ENCODE results near the gene UBE2H. TPM values are rescaled to one million over a fixed set of nuclear protein-coding genes. Genes with fewer than 3 reads are reported as not detected.
"Not testable (repeated sequence)": the region's sequence is repeated elsewhere in the genome, so short reads cannot be mapped to it uniquely, and the experiment has no call there.

The UBE2H gene
- total RNA-seq, 1 experiment from 2014 or later, result 115 TPM

DNA sequence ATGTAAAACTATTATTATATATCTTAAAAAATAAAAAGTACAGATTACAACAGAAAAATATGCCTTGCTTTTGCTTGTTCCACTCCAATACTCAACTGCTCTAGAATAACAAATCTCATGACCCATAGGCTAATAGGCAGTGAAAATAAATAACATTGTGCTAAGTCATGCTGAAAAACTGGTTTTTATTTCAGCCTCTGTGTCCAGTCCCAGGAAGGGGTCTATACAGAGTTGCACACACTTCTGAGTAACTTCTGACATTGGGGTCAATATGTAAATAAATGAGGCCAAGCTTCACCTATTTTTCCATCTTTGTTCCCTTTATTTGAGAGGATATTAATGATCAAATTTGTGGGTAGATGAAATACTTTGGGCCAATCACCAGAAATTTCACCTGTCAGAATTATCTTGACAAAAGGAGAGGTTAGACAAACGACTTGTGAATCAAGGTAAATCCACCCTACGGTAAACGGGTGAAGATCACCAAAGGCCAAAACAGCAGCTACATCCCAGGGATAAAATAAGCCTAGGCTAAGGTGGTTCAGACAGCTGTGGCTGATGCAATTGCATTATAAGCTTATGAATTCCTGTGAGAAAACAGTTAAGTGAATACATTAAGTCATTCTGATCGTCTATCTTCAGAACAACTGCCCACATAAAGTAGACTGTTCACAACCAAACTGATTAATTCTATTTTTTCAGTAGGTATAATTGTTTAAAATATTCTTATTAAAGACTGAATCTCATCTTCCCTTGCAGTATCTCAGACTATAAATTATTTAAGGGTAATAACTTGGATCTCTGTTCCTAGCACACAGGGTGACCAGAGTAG is 87.5 kb downstream of the UBE2H start:
- Mint-ChIP-seq H3K27ac (ENCODE audit: unreplicated experiment) (peak overlapping the region; percentile 43), H3K4me1 (ENCODE audit: low read depth, unreplicated experiment) (peaks cover 44% of the 10 kb centered on the region), H3K4me3 (ENCODE audit: low read depth, unreplicated experiment) (no peak overlapping the region), H3K9me3 (ENCODE audit: low read depth, unreplicated experiment) (no peaks in the 10 kb centered on the region), H3K36me3 (ENCODE audit: insufficient read depth, unreplicated experiment) (peaks cover 24% of the 10 kb centered on the region), H3K27me3 (ENCODE audit: unreplicated experiment) (no peaks in the 10 kb centered on the region)
- no TSS peak for BruUV-seq (replicated peaks)
- TF ChIP-seq, protein P1, sequence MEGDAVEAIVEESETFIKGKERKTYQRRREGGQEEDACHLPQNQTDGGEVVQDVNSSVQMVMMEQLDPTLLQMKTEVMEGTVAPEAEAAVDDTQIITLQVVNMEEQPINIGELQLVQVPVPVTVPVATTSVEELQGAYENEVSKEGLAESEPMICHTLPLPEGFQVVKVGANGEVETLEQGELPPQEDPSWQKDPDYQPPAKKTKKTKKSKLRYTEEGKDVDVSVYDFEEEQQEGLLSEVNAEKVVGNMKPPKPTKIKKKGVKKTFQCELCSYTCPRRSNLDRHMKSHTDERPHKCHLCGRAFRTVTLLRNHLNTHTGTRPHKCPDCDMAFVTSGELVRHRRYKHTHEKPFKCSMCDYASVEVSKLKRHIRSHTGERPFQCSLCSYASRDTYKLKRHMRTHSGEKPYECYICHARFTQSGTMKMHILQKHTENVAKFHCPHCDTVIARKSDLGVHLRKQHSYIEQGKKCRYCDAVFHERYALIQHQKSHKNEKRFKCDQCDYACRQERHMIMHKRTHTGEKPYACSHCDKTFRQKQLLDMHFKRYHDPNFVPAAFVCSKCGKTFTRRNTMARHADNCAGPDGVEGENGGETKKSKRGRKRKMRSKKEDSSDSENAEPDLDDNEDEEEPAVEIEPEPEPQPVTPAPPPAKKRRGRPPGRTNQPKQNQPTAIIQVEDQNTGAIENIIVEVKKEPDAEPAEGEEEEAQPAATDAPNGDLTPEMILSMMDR (IDR thresholded peaks at IDR 0.05; ENCODE audit: unreplicated experiment), result no peak
- DNase-seq, result no peak
- CTCF ChIA-PET, result interaction anchor here (0.5 to 0.6 kb wide), 2 partner anchors 14 to 499 kb away, joined by 3 to 5 read pairs; no protein-coding TSS in a partner anchor
- intact Hi-C loops (cut with micrococcal nuclease; ENCODE audit: unreplicated experiment), result no loop called here

DNA sequence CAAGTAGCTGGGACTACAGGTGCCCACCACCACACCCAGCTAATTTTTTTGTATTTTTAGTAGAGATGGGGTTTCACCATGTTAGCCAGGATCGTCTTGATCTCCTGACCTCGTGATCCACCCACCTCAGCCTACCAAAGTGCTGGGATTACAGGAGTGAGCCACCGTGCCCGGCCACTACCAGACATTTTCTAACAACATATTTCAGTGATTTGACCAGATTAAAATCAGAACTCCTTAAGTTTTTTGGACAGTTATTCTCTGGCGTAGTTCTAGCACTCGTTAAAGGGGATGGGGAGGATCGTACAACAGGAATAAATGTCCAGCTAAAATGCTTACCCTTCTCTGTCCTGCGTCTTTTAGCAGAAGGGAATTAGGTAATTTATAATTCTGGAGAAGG is 88.1 kb downstream of the UBE2H start:
- DNase-seq; BruUV-seq (replicated peaks); H3K4me3 Mint-ChIP-seq (ENCODE audit: low read depth, unreplicated experiment); H3K9me3 Mint-ChIP-seq (ENCODE audit: low read depth, unreplicated experiment); H3K27me3 Mint-ChIP-seq (ENCODE audit: unreplicated experiment); intact Hi-C loops (cut with micrococcal nuclease; ENCODE audit: unreplicated experiment): not testable (repeated sequence)
- CTCF ChIA-PET, result interaction anchor here (0.6 kb wide), 1 partner anchor 13 kb away, joined by 5 read pairs; no protein-coding TSS in a partner anchor
- Mint-ChIP-seq H3K36me3 (ENCODE audit: insufficient read depth, unreplicated experiment) (peaks cover 18% of the 10 kb centered on the region), H3K4me1 (ENCODE audit: low read depth, unreplicated experiment) (peaks cover 38% of the 10 kb centered on the region), H3K27ac (ENCODE audit: unreplicated experiment) (peak overlapping the region; percentile 43)

DNA sequence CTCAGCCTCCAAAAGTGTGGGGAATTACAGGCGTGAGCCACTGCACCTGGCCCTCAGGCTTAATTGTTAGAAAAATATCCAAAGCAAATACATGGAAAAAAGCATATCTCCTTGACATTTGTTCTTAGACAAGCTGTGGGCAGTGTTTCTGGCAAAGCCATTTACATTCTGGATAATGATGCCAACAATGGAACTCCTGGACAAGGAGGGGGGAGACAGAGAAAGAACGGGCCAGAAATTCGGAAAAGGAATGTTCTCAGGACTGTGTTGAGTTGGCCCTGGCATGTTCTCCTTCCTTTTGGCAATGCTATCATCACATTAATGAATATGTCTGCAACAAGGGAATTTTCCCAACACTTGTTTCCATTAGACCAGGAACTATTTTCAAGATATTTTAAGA is 88.7 kb downstream of the UBE2H start:
- CTCF ChIA-PET, result no interaction called here
- no TSS peak for BruUV-seq (replicated peaks)
- no peaks in the 10 kb centered on the region for H3K9me3 Mint-ChIP-seq (ENCODE audit: low read depth, unreplicated experiment)
- H3K4me3 Mint-ChIP-seq (ENCODE audit: low read depth, unreplicated experiment), result no peak overlapping the region
- DNase-seq, result no peak
- no peak overlapping the region for H3K27ac Mint-ChIP-seq (ENCODE audit: unreplicated experiment)
- peaks cover 38% of the 10 kb centered on the region for H3K4me1 Mint-ChIP-seq (ENCODE audit: low read depth, unreplicated experiment)
- peaks cover 13% of the 10 kb centered on the region for H3K36me3 Mint-ChIP-seq (ENCODE audit: insufficient read depth, unreplicated experiment)
- H3K27me3 Mint-ChIP-seq (ENCODE audit: unreplicated experiment), result no peaks in the 10 kb centered on the region
- TF ChIP-seq, protein P1 (IDR thresholded peaks at IDR 0.05; ENCODE audit: unreplicated experiment), result no peak
- intact Hi-C loops (cut with micrococcal nuclease; ENCODE audit: unreplicated experiment), result no loop called here

DNA sequence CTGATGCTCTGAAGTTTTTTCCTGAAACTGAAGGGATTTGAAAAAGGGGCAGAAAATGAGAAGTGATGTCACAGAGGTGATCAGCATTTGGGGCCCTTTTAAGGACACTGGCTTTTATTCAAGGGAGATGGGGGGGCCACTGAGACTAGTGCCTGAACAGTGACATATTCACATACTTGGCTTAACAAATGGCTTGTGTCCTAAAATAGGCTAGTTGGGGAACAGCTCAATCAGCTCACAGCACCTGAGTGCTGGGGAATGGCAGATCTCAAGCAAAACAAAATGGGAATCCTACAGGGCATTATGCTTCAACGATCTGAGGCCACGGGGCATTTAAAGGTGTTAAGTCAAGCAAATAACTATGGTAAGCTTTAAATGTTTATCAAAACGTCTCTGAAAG is 90.1 kb downstream of the UBE2H start:
- intact Hi-C loops (cut with micrococcal nuclease; ENCODE audit: unreplicated experiment), result no loop called here
- no peaks in the 10 kb centered on the region for H3K27me3 Mint-ChIP-seq (ENCODE audit: unreplicated experiment)
- no peak for DNase-seq
- no peak overlapping the region for H3K4me3 Mint-ChIP-seq (ENCODE audit: low read depth, unreplicated experiment)
- no TSS peak for BruUV-seq (replicated peaks)
- peak overlapping the region; percentile 51 for H3K27ac Mint-ChIP-seq (ENCODE audit: unreplicated experiment)
- TF ChIP-seq, protein P1 (IDR thresholded peaks at IDR 0.05; ENCODE audit: unreplicated experiment), result no peak
- no peaks in the 10 kb centered on the region for H3K9me3 Mint-ChIP-seq (ENCODE audit: low read depth, unreplicated experiment)
- CTCF ChIA-PET, result interaction anchor here (0.6 kb wide), 1 partner anchor 10 kb away, joined by 3 read pairs; no protein-coding TSS in a partner anchor
- H3K36me3 Mint-ChIP-seq (ENCODE audit: insufficient read depth, unreplicated experiment), result peaks cover 9% of the 10 kb centered on the region
- H3K4me1 Mint-ChIP-seq (ENCODE audit: low read depth, unreplicated experiment), result peaks cover 47% of the 10 kb centered on the region

DNA sequence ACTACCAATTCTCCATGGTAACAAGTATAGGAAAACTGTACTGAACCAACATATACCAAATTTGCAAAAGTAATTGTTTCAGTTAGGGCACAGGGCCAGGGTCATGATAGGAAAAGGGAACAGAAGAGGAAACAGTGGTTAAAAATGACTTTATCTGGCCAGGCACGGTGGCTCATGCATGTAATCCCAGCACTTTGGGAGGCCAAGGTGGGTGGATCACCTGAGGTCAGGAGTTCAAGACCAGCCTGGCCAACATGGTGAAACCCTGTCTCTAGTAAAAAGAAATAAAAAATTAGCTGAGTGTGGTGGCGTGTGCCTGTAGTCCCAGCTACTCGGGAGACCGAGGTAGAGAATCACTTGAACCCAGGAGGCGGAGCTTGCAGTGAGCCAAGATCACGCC is 92.0 kb downstream of the UBE2H start:
- H3K36me3 Mint-ChIP-seq (ENCODE audit: insufficient read depth, unreplicated experiment); H3K4me3 Mint-ChIP-seq (ENCODE audit: low read depth, unreplicated experiment); BruUV-seq (replicated peaks); DNase-seq; intact Hi-C loops (cut with micrococcal nuclease; ENCODE audit: unreplicated experiment); H3K27me3 Mint-ChIP-seq (ENCODE audit: unreplicated experiment); H3K27ac Mint-ChIP-seq (ENCODE audit: unreplicated experiment); H3K9me3 Mint-ChIP-seq (ENCODE audit: low read depth, unreplicated experiment): not testable (repeated sequence)
- CTCF ChIA-PET, result interaction anchor here (0.6 kb wide), 1 partner anchor 49 kb away, joined by 4 read pairs; no protein-coding TSS in a partner anchor
- H3K4me1 Mint-ChIP-seq (ENCODE audit: low read depth, unreplicated experiment), result peaks cover 47% of the 10 kb centered on the region
